ENCODE data around the gene REG3G.

Gene REG3G

DNA sequence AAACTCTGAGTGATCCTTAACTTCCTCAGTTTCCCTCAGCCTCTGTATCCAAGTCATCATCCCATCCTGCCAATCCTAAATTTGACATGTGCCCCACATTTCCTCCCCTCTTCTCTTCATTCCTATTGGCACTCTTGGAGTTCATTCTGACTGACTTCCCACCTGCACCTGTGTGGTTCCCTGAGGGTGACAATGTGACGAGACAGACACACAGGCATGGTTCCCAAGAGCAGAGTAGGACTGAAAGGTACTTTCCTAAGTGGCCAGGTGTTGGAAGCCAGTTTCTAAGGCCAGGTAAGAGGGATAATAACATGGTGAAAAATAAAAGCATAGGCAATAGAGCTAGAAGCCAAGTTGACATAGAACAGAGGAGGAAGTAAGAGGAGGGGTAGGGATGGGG, 24.2 kb upstream of the REG3G start:
- TF ChIP-seq, protein P1, sequence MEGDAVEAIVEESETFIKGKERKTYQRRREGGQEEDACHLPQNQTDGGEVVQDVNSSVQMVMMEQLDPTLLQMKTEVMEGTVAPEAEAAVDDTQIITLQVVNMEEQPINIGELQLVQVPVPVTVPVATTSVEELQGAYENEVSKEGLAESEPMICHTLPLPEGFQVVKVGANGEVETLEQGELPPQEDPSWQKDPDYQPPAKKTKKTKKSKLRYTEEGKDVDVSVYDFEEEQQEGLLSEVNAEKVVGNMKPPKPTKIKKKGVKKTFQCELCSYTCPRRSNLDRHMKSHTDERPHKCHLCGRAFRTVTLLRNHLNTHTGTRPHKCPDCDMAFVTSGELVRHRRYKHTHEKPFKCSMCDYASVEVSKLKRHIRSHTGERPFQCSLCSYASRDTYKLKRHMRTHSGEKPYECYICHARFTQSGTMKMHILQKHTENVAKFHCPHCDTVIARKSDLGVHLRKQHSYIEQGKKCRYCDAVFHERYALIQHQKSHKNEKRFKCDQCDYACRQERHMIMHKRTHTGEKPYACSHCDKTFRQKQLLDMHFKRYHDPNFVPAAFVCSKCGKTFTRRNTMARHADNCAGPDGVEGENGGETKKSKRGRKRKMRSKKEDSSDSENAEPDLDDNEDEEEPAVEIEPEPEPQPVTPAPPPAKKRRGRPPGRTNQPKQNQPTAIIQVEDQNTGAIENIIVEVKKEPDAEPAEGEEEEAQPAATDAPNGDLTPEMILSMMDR (IDR thresholded peaks at IDR 0.05): no peak

DNA sequence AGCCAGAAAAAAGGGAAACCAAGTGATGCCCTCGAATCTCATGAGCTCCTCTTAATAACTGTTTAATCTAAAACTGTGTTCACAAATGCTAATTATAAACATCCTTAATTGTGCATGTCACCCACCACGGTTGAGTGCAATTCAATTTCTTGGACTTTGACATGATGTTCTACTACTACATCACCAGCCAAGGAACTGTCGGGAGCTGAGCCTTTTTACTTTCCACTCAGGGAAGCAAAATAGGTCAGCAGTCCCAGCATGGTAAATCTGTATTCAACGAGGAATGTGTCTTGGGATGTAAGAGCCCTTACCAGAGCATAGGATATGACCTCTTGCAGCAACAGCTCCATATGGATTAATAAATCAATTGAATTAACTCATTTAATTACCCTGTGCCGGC, 20.8 kb upstream of the REG3G start:
- no peaks in the 10 kb centered on the region for H3K9me3 ChIP-seq
- H3K36me3 ChIP-seq: no peaks in the 10 kb centered on the region
- H3K4me1 ChIP-seq: no peaks in the 10 kb centered on the region
- intact Hi-C loops (cut with DNase I; ENCODE audit: low total_unique reads): no loop called here
- TF ChIP-seq, protein P1 (IDR thresholded peaks at IDR 0.05): no peak
- H3K27ac ChIP-seq: no peak overlapping the region
- DNase-seq: no peak
- no peaks in the 10 kb centered on the region for H3K27me3 ChIP-seq
- H3K4me3 ChIP-seq: no peak overlapping the region

More for the DNA sequence above, 24.2 kb upstream of the REG3G start:
- Histone ChIP-seq H3K4me3 (no peak overlapping the region), H3K27me3 (peaks cover 0 to under 1% of the 10 kb centered on the region in 2 donors), H3K4me1 (no peaks in the 10 kb centered on the region), H3K27ac (no peak overlapping the region), H3K9me3 (no peaks in the 10 kb centered on the region), H3K36me3 (no peaks in the 10 kb centered on the region)
- intact Hi-C loops (cut with DNase I; ENCODE audit: low total_unique reads): no loop called here
- no peak for DNase-seq

DNA sequence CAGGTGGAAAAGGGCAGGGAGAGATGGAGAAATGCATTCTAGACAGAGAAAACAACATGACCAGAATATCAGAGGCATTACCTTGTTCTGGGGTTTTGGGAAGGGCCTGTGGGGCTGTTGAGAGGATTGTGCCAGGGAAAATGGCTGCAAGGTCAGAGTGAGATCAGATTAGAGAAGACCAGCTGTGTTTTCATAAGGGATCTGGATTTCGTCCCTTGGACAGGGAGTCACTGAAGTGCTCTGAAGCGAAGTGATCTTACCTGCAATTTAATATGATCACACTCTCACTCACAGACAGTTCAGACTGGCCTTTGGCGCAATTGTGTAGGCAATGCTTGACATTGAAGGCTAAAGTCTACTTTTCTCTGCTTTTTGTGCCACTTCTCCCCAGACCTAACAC, 20.3 kb upstream of the REG3G start:
- TF ChIP-seq, protein P1 (IDR thresholded peaks at IDR 0.05): no peak
- no peaks in the 10 kb centered on the region for H3K4me1 ChIP-seq
- H3K27ac ChIP-seq: no peak overlapping the region
- H3K27me3 ChIP-seq: no peaks in the 10 kb centered on the region
- H3K36me3 ChIP-seq: no peaks in the 10 kb centered on the region
- H3K9me3 ChIP-seq: no peaks in the 10 kb centered on the region
- intact Hi-C loops (cut with DNase I; ENCODE audit: low total_unique reads): no loop called here
- no peak overlapping the region for H3K4me3 ChIP-seq
- DNase-seq: no peak

DNA sequence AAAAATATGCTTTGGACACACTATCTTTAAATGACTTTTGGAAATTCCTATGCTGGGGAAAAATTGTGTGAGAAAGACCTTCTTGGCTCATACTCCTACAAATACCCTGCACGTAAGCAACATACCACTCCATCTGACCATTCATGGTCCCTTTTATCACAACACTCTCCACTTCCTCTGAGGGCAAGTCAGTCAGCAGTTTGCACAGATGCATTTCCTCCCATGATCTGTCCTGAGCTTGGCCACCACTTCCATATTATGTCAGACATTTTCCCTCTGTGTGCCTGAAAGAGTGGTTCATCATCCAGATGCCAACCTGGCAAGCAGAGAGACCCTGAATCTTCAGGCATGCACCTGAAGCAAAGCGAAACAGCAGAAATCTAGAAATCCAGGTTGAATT, 16.1 kb upstream of the REG3G start:
- Histone ChIP-seq H3K36me3 (no peaks in the 10 kb centered on the region), H3K4me3 (no peak overlapping the region), H3K27ac (no peak overlapping the region), H3K9me3 (no peaks in the 10 kb centered on the region), H3K27me3 (no peaks in the 10 kb centered on the region), H3K4me1 (no peaks in the 10 kb centered on the region)
- TF ChIP-seq, protein P1 (IDR thresholded peaks at IDR 0.05): no peak
- no peak for DNase-seq
- intact Hi-C loops (cut with DNase I; ENCODE audit: low total_unique reads): no loop called here

DNA sequence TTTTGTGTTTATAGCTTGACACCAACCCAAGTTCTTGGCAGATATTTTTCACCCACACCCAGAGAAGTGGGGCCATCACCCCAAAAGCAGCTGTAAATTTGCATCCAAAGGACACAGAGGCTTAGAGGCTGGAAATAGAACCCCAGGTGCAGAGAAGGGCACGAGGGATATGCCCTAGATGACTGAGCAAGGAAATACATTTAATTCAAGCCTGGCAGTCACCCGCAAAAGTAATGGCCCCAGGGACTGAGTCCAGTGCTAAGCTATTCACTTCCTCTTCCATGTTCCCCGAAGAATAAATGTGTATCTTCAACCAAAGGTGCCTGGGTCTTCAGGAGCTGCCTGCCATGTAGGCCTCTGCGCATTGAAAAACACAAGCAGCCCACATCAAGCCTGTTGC, 14.0 kb upstream of the REG3G start:
- Histone ChIP-seq H3K27ac (no peak overlapping the region), H3K27me3 (no peaks in the 10 kb centered on the region), H3K36me3 (no peaks in the 10 kb centered on the region), H3K4me1 (no peaks in the 10 kb centered on the region), H3K9me3 (no peaks in the 10 kb centered on the region), H3K4me3 (no peak overlapping the region)
- intact Hi-C loops (cut with DNase I; ENCODE audit: low total_unique reads): no loop called here
- DNase-seq: no peak
- TF ChIP-seq, protein P1 (IDR thresholded peaks at IDR 0.05): no peak

DNA sequence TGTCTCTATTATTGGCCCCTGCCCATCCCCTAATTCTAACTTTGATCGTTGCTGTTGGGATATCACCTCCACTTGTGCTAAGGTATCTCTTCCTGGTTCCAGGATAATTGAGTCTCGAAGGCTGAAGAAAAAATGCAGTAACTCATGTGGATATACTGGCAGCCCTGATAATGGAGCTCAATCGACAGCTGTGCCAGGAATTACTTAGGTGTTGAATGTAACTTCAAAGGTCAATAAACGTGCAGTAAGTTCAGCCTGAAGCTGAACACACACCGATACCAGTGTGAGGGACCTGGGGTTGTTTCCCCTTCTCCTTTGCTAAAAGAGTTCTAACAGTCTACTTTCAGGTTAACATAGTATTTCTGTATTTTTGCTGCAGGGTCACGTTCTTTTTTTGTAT, 11.9 kb upstream of the REG3G start:
- TF ChIP-seq, protein P1 (IDR thresholded peaks at IDR 0.05): no peak
- intact Hi-C loops (cut with DNase I; ENCODE audit: low total_unique reads): no loop called here
- Histone ChIP-seq H3K4me3 (no peak overlapping the region), H3K4me1 (no peaks in the 10 kb centered on the region), H3K27ac (no peak overlapping the region), H3K9me3 (no peaks in the 10 kb centered on the region), H3K27me3 (no peaks in the 10 kb centered on the region), H3K36me3 (no peaks in the 10 kb centered on the region)
- no peak for DNase-seq

Measured in tibial artery (tissue), 4 donors.